DMS79 (cell line): ENCODE results near the gene JUND.
"Not testable (repeated sequence)": the region's sequence is repeated elsewhere in the genome, so short reads cannot be mapped to it uniquely, and the experiment has no call there.

Experiments
- DNase-seq: peaks from one replicate; lab custom pipeline; 2025; lab: John Stamatoyannopoulos, UW

Gene JUND

GRCh38 chr19:18281082-18282020, at the start of gene JUND:
TSS of gene JUND (minus strand) at chr19:18281622. CDS start at chr19:18281484, 138 bp downstream.
- DNase-seq: peak; percentile 92

GRCh38 chr19:18330868-18331267, 49.4 kb upstream of the JUND start:
- no peak for DNase-seq

GRCh38 chr19:18329035-18329376, 47.6 kb upstream of the JUND start:
- no peak for DNase-seq

DNA sequence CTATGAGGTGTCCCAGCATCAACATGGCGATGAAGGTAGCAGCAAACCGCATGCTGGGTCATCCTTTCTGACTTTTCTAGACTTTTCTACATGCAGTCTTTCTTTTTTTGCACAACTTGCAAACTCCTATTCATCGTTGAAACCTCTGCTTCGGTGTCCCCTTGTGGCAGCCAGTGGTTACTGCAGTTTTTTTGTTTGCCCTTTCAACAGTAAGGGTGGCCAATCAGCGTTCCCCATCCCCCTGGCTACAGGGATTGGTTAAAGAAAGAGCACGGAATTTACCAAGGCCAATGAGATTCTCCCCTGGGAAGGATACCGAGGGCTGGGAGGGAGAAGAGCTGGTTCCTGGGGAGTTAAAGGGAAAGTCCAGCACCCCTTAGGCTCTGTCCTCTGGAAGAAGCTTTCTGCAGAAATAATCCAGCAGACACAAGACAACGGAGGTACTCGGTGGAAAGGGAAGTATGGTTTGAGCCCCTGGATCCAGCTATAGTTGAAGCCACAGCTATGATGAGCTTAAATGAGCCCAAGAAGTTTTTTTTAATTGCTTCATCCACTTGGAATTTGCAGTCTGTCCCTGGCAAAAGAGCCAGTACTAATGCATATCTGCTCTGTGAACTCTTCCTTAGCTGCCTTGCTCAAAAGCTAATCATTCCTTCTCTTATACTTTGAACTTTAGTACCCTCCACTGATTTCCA, 47.1 kb upstream of the JUND start:
- DNase-seq: peak; percentile 96

DNA sequence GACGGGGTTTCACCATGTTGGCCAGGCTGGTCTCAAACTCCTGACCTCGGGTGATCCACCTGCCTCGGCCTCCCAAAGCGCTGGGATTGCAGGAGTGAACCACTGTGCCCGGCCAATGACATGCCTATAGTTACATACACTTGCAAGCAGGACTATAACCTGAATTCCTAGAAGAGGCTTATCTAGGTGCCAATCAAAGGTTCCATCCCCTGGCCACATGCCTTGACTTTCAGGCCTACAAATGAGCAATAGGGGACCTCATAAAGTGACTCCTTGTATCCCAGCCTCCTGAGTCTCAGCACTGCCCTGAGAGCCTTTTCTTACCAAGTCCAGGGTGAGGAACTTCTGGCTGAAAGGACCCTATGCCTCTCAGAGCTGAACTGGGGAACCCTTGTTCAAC, 45.4 kb upstream of the JUND start:
- no peak for DNase-seq

- not testable (repeated sequence) for DNase-seq
These were observed 42.9 kb upstream of the JUND start for GRCh38 chr19:18324373-18324731.

GRCh38 chr19:18322759-18323460, 41.5 kb upstream of the JUND start, which contains the start of gene LSM4:
TSS of gene LSM4 (minus strand) at chr19:18323076. CDS start at chr19:18323020, 56 bp downstream.
- peak; percentile 96 for DNase-seq

- DNase-seq: peak; percentile 19
These were observed 40.9 kb upstream of the JUND start for GRCh38 chr19:18322318-18322758.

DNA sequence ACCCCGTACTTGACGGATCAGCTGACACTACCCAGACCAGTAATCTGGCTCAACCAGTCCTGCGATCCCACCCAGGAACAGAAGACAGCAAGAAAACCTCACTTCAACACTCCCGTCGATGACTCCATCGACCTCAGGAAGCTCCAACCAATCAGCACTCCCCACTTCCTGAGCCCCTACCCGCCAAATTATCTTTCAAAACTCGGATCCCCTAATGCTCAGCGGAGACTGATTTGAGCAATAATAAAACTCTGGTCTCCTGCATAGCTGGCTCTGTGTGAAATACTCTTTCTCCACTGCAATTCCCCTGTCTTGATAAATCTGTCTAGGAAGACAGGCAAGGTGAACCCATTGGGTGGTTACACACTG, 40.3 kb upstream of the JUND start:
- peak; percentile 33 for DNase-seq

- no peak for DNase-seq
These were observed 39.7 kb upstream of the JUND start for GRCh38 chr19:18320865-18321733.

DNA sequence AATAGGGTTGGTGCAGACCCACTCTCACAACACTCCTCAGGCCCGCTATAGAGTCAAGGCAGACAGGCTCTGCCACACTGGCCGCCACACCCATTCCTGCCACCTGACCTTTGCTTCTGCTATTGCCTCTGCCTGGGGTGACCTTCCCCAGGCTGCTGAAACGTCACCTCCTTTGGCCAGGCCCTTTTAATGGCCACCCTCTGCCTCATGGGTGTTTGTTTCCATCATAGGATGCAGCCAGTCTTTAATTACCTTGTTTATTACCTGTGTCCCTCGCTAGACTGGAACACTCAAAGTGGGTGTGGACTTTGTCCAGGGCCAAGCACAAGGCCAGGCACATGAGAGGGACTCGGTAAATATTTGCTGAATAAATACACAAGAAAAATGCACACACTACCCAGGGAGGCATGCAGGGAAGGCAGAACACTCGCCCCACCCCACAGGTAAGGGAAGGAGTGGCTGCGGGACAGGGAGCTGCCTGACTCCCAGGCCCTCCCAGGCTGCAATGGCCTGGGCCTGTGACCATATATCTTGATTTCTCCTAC, 38.2 kb upstream of the JUND start:
- DNase-seq: no peak

- no peak for DNase-seq
These were observed 36.8 kb upstream of the JUND start for GRCh38 chr19:18317961-18318800.

- DNase-seq: no peak
These were observed 32.0 kb upstream of the JUND start for GRCh38 chr19:18313398-18313797.

GRCh38 chr19:18312092-18312534, 30.7 kb upstream of the JUND start:
- no peak for DNase-seq

GRCh38 chr19:18311502-18312091, 30.2 kb upstream of the JUND start:
- no peak for DNase-seq

- no peak for DNase-seq
These were observed 29.5 kb upstream of the JUND start for GRCh38 chr19:18310966-18311365.

- DNase-seq: no peak
These were observed 28.9 kb upstream of the JUND start for GRCh38 chr19:18310118-18310909.

GRCh38 chr19:18309525-18310064, 28.2 kb upstream of the JUND start:
- no peak for DNase-seq

GRCh38 chr19:18308948-18309325, 27.5 kb upstream of the JUND start:
- DNase-seq: no peak
